Stimulated activated CD8-positive, alpha-beta memory T cell treated with anti-CD3 and anti-CD28 coated beads, Interleukin-12 subunit alpha, Interleukin-12 subunit beta, amount 100 ng/mL, for 4 hours (primary cell): ENCODE data around the gene VPS25.
A peak's percentile ranks its signal among the peaks of the same experiment; 100 is the strongest.

Experiments
- DNase-seq: peaks from one replicate; pipeline ENCODE4 v3.0.0-alpha.2; 2020; ENCODE audit warnings: low read depth

The VPS25 gene

DNA sequence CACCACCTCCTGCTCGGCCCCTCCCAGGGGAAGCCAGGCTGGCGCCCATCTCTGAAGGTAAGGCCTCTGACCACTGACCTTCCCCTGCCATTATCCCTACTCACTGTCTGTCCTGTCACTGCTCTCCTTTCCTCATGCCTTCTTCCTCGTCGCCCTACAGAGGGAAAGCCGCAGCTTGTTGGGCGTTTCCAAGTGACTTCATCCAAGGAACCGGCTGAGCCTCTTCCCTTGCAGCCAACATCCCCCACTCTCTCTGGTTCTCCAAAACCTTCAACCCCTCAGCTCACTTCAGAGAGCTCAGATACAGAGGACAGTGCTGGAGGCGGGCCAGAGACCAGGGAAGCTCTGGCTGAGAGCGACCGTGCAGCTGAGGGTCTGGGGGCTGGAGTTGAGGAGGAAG lies 22.2 kb downstream of the VPS25 start:
- DNase-seq, result no peak

DNA sequence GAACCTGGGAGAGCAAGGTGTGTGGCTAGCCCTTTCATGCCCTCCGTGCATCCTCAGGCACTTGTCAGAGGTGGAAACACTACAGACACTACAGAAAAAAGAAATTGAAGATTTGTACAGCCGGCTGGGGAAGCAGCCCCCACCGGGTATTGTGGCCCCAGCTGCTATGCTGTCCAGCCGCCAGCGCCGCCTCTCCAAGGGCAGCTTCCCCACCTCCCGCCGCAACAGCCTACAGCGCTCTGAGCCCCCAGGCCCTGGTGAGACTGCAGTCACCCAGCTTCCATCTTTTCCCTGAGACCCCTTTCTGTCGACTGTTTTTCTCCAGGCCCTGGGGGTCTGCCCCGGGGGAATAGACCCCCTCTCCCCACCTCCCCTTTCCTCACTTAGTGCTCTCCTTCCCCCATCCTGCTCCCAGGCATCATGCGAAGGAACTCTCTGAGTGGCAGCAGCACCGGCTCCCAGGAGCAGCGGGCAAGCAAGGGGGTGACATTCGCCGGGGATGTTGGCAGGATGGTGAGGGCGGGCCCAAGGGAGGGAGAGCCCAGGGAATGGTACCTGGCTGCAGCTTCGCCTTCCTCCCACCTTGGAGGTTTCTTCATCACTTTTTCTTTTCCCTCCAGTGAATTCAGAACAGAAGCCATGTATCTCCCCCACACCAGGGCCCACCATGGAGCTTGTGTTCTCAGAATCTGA lies 23.0 kb downstream of the VPS25 start:
- DNase-seq, result no peak

DNA sequence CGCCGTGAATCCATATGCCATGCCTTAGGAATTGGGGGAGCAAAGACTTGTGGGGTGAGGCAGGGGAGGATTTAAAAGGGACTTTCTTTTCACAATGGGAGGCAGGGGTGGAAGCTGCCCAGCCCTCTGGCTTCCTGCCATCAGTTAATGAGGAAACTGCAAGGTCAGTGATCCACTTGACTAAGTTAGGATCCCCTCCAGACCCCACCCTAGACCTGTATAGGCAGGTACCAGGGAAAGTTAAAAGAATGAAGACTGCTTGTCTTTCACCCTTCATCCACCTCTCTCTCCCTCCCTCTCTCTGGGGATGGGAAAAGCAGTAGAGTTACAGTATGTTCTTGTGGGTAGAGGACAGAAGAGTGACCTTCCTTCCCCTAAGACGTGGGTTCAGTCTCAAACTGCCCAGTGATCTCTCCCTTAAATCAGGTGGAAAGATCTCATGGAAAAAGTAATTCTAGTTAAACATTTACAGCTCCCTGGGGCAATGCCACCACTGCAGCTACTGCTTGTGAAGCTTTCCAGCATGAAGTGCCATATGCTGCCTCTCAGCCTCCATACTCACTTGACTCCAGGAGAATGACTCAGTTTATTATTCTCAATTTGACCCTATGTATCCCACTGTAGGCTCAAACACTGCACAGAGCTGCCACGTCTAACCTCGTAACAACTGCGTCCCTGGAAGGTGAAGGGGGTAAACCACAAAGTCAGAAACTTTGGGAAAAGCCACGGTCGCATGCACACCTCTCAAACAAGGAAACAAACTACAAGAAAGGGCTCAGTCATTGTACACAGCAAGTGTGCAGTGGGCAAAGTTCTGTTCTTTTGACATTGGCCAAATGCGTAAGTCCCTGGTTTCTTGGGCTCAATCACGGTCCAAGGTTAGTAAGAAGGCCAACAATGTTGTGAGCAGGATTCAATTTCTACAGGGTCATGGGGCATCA lies 24.1 kb downstream of the VPS25 start:
- DNase-seq, result no peak

DNA sequence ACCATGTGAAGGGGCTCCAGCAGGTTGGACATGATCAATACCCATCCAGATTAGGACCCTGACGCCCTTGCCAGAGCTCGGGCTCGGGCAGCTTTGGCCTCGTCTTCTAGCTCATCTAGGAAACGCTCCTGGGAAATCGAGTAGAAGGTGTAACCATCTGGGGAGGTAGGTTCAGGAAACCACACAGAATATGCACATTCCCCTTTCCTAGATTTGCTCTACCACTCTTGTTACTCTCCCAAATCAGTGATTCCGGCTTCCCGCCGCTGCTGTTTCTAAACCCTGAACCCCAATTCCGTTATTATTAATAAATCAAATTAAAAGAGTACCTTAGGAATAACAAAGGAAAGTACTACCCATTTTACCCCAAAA lies 24.7 kb downstream of the VPS25 start:
- DNase-seq, result no peak

DNA sequence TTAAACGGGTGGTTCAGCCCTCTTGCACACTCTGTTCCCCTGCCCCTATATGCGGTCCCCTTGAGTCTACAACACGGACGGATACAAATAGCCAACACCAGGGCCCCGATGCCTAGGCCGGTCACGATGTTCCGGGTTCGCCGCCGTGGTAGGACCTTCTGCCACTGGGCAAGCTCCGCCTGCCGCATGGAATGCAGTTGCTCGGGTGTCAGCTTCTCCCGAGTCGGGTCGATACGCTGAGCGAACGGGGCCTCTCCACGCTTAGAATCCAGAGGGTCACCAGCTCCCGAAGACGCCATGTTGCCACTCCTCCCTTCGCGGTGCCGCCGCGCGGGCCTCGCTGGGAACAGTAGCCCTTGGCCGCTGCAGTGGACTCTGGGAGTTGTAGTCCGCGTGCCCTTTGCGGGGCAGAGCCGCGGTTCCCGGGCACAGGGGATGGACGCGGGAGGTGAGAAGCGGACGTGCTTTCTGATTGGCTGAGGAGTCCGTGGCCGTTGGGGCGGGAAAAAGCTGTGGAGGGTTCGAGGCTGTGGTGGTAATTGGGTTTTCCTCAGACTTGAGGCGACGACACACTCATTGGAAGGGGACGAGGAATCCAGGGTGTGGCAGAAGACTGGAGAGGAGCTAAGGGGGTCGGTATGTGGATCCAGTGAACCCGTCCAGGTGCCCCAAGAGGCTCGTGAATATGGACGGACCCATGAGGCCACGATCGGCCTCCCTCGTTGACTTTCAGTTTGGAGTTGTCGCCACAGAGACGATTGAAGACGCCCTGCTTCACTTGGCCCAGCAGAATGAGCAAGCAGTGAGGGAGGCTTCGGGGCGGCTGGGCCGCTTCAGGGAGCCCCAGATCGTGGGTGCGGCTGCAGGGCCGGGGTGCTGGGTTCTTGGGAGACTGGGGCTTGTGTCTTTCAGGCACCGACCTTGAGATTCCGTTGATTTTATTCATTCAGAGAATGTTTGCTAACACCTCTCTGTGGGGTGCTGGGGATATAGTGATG lies 25.4 kb downstream of the VPS25 start, which contains the start of the genes CNTD1 and COA3:
Gene CNTD1 (plus strand): TSS at position 479 of the 998 bp plus-strand sequence. CDS start 207 bp downstream, at position 686.
Gene COA3 (minus strand): TSS at position 322 of the 998 bp plus-strand sequence. CDS start 23 bp downstream, at position 299.
- peak; percentile 57 for DNase-seq

DNA sequence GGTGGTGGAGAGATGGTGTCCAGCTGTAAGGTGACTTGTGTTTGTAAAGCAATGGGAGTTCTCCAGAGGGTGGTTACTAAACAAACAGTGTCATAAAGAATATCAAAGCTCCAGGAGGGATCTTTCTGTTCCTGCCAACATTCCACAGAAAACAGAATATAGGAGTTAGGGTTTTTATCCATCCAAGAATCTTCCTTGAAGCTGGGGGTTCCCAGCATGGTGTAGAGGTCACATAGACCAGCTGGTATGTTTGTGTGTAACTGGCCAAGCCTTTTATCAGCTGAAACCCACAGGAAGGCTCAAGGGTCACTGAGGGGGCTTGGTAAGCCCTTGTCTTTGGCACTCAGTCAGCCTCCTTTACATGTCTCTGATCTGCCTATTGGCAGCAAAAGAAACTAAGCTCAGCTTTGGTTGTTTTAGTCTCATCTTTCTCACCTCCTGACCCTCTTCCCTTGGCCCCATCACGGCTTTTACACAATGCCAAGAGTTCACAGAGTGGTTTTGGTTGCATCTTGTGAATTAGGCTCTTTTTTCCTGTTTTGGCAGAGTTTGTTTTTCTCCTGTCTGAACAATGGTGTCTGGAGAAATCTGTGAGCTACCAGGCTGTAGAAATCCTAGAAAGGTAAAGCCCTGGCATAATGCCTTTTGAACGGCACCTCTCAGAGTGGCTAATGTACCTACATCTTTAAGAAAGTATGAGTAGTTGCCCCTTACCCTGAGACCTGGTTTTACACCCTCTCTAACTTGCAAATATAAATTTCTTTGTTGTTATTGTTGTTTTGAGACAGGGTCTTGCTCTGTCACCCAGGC lies 30.0 kb downstream of the VPS25 start:
- DNase-seq, result no peak

DNA sequence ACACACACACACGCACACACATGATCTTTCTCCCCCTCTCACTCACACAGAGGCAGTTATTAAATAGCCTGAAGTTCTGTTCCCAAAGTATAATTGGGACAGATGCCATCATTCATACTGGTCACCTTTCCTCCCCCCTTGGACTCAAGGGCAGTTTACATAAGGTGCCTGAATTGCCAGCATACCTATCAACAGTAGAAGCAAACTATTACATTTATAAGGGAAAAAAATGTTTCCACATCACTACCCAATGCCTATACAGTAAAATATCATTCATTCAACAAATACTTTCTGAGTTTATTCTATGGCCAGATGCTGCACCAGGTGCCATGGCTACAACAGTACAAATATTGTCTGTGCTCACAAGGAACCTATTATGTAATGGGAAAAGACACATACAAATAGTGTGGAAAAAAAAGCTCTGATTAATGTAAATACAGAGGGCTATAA lies 31.7 kb downstream of the VPS25 start:
- no peak for DNase-seq

DNA sequence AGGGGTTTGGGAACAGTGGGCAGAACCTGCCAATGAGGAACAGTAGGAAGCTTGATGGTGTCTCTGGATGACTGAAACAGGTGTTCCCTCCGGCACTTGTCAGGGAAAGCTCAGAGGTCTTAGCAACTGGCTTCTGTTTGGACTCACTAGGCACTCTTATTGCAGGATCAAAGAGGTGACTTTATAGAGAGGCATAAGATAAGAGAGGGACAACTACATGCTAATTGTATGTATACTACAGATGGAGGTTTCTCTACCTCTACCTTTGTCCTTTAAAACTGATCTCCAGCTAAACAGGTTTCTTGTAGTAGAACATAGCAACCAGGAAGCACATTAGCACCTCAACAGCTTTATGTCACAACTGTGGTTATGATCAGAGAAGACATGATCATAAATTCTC lies 33.0 kb downstream of the VPS25 start:
- no peak for DNase-seq

DNA sequence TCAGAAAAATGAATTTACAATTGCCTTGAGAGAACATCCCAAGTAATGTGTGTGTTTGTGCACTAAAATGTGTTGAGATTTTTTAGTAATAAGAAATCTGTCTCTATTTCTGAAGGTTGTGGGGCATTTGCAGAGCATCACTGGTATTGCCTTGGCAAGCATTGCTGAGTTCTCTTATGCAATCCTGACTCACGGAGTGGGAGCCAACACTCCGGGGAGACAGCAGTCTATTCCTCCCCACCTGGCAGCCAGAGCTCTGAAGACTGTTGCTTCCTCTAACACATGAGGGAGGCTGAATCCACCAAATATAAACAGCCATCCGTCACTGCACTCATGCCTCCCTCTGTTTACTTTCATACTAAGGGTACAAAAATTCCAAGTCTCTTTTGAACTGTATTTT lies 36.0 kb downstream of the VPS25 start:
- no peak for DNase-seq

DNA sequence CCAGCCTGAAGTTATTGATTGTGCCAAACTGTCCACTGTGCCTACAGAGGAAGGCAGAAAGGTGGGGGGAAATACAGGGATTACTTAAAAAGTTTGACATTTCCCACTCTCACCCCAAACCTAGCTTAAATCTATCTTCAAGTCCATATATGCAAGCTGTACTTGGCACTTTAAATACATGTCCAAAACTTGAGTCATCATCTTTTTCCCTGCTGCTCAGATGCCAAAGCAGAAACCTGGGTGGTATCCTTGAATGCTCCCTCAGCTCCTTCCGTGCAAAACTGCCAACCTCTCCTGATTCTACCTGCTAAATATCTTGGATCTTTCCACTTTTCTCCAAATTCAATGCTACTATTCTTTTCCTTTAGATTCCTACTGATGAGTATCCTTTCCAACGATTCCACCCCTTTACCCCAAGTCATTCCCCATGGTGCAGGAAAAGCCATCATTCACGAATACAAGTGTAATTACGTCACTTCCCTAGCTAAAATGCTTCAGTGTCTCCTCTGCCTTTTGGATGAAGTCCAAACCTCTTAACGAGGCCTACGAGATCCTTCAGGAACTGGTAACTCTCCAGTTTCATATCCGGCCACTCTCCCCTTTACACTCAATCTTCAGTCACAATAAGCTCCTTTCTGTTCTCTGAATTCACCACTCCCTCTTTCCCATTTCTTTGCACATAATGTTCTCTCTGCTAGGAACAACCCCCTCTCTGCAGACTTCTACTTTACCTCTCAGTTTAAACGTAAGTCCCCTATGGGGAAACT lies 41.6 kb downstream of the VPS25 start:
- DNase-seq, result no peak

DNA sequence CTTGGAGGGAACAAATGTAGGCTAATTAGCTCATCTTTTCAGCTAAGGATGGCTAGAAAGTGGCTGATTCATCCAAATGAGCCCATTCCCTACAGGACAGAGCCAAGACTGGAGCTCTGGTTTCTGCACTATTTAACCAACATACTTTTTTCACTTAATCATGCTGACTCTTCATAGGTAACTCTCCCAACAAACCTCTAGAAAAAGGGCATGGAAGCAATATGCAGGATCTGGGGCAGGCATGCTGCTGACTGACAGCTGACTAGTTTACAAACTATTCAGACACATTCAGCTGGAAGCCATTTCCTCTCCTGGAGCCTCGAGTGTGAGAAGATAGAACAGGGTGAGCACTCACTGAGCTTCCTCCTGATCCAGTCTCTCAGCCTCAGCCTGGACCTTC lies 44.6 kb downstream of the VPS25 start:
- no peak for DNase-seq

DNA sequence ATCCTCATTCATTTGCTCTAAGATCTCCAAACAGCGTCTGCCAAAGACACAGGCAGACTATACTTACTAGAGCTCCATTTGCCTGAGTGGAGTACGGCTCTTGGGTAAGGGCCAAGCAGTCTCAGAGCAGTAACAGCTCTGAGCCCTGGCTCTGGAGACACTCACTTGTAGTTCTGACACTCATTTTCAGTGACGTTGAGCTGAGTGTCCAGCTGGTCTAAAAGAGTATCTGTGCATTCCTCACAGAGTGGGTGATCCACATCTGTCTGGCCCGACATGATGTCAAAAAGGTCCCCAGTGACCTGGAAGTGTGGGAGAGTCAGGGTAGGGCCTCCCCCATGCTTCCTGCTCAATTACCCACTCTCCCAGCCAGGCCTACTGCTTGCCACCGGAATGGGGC lies 45.1 kb downstream of the VPS25 start:
- DNase-seq, result no peak

DNA sequence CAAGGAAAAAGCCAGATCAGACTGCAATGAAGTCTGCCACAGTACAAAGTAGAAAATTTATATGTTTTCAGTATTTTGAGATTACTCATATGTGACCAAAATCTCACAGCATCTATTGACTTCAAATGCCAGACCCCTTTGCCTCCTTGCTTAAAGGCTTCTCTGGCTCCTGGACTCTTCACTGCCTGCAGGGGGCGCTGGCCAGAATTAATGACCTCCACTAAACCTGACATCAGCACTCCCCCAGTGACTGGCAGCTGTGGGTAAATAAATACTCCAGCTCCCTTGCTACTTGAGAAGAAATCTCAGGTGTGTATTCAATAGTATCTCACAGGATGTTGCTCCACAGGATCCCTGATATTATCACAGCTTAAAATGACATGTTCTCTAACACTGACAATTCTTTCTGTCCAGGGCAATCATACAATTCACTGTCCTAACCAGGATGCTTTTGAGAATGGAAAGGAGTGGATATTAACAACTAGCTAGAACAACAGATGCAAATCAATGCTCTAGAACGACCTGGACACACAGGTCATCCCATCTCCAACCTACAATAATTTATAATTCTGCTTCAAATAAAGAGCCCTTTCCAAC lies 46.8 kb downstream of the VPS25 start:
- peak; percentile 19 for DNase-seq

DNA sequence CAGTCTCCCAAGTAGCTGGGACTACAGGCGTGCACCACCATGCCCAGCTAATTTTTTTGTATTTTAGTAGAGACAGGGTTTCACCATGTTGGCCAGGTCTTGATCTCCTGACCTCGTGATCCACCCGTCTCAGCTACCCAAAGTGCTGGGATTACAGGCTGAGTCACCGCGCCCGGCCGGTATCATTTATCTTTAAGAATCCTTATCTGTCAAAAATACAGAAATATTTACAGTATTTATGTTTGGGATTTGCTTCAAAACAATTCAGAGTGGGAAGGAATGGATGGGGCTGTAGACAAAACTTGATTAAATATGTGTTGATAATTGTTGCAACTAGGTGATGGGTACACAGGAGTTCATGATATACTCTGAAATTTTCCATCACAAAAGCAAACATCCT lies 47.9 kb downstream of the VPS25 start:
- DNase-seq, result no peak

DNA sequence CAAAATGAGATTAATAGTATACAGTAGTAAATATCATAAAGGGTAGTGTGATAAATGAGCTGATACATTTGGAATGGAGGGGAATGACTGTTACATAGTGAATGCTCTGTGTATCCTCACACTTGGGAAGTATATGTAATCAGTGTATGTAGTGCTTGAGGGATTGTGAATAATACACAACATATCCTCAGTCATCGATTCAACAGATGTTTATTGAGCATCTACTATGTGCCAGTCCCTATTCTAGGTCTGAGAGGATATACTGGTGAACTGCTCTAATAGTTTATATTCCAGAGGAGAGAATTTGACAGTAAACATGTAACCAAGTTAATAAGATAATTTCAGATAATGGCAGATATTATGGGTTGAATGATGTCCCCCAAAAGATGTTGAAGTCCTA lies 54.2 kb downstream of the VPS25 start:
- DNase-seq, result no peak
